IPS DF 6.9 (cell line): ENCODE data around the gene TCF25.
"Not testable (repeated sequence)": the region's sequence is repeated elsewhere in the genome, so short reads cannot be mapped to it uniquely, and the experiment has no call there.

Experiments
- DNase-seq: peaks from one replicate; pipeline ENCODE4 v3.0.0-alpha.2; 2013; ENCODE audit warnings: low read depth, low spot score
- H3K27ac ChIP-seq: one replicate; pipeline ENCODE4 v1.5.1; 2013; ENCODE audit warnings: low read length, control low read depth
- H3K27me3 ChIP-seq: 2 replicates; pipeline ENCODE4 v1.6.1; 2013; ENCODE audit warnings: mild to moderate bottlenecking, low read length; ENCODE audit not compliant: control insufficient read depth, insufficient read depth
- H3K36me3 ChIP-seq: 2 replicates; pipeline ENCODE4 v1.6.1; 2013; ENCODE audit warnings: low read length; ENCODE audit not compliant: control insufficient read depth, insufficient read depth
- H3K4me1 ChIP-seq: 2 replicates; pipeline ENCODE4 v1.6.1; 2013; ENCODE audit warnings: low read length; ENCODE audit not compliant: control insufficient read depth, insufficient read depth
- H3K4me3 ChIP-seq: 2 replicates; pipeline ENCODE4 v1.5.1; 2013; ENCODE audit warnings: mild to moderate bottlenecking, low read length
- H3K9me3 ChIP-seq: 2 replicates; pipeline ENCODE4 v1.6.1; 2013; ENCODE audit warnings: low read length, inconsistent platforms; ENCODE audit not compliant: control insufficient read depth, insufficient read depth
- WGBS: extraction: QIAGEN DNeasy Blood & Tissue Kit; methylation state at CpG from one replicate; pipeline ENCODE4 v1.1.7; 2013; ENCODE audit warnings: mixed read lengths, missing lambda C conversion rate; ENCODE audit not compliant: insufficient read length, insufficient coverage; 5-methylcytosine and 5-hydroxymethylcytosine counted together

Gene TCF25, protein sequence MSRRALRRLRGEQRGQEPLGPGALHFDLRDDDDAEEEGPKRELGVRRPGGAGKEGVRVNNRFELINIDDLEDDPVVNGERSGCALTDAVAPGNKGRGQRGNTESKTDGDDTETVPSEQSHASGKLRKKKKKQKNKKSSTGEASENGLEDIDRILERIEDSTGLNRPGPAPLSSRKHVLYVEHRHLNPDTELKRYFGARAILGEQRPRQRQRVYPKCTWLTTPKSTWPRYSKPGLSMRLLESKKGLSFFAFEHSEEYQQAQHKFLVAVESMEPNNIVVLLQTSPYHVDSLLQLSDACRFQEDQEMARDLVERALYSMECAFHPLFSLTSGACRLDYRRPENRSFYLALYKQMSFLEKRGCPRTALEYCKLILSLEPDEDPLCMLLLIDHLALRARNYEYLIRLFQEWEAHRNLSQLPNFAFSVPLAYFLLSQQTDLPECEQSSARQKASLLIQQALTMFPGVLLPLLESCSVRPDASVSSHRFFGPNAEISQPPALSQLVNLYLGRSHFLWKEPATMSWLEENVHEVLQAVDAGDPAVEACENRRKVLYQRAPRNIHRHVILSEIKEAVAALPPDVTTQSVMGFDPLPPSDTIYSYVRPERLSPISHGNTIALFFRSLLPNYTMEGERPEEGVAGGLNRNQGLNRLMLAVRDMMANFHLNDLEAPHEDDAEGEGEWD

DNA sequence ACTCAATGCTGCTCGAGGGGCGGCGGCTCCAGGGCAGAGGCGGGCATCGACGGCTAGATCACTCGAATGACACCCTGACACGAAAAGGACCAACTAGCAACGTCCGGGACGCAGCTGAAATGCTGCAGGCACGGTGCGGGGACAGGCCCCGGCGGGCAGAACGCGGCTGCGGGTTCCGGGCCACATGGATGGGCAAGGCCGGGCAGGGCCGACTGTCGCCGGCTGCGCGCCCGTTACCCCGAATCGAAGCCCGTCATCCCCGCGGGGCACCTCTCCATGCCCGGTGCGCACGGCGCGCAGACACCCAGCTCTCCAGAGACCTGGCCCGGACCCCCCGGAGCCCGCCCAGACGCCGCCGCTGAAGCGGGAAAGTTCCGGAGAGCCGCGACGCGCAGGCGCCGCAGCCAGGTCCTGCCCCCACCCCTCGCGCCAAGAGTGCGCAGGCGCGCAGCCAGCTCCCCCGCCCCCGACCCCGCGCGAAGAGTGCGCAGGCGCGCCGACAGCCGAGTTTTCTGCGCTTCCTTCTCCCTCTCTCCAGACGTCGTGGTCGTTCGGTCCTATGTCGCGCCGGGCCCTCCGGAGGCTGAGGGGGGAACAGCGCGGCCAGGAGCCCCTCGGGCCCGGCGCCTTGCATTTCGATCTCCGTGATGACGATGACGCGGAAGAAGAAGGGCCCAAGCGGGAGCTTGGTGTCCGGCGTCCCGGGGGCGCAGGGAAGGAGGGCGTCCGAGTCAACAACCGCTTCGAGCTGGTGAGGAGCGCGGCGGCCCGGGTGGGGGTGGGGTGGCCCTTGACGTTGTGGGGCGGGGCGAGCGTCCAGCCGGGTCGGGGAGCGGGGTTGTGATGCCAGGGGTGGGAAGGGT is at the start of gene TCF25:
TCF25 (plus strand) TSS at position 484 of the 863 bp plus-strand sequence; CDS start at position 560, 76 bp downstream.
- H3K4me3 ChIP-seq = peak within 1 kb of the TSS; percentile 67
- no peaks in the 10 kb centered on the region for H3K27me3 ChIP-seq
- no peak within 1 kb of the TSS for H3K27ac ChIP-seq
- DNase-seq = peak; percentile 50
- H3K36me3 ChIP-seq = no peaks in the 10 kb centered on the region
- no peaks in the 10 kb centered on the region for H3K4me1 ChIP-seq
- no CpG with 5 or more reads among the region's 104 CpGs for WGBS
- no peaks in the 10 kb centered on the region for H3K9me3 ChIP-seq

DNA sequence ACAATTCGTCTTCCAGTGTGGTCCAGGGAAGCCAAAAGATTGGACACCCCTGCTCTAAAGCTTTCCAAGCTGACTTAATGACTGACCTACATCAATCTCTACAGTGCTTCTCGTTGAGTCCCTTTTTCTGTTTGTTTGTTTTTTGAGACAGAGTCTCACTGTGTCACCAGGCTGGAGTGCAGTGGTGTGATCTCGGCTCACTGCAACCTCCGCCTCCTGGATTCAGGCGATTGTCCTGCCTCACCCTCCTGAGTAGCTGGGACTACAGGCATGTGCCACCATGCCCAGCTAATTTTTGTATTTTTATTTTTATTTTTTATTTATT is 49.6 kb upstream of the TCF25 start:
- H3K27me3 ChIP-seq, H3K27ac ChIP-seq, DNase-seq, H3K9me3 ChIP-seq, H3K4me1 ChIP-seq, H3K36me3 ChIP-seq, H3K4me3 ChIP-seq: not testable (repeated sequence)
- WGBS = no CpG with 5 or more reads among the region's 5 CpGs

DNA sequence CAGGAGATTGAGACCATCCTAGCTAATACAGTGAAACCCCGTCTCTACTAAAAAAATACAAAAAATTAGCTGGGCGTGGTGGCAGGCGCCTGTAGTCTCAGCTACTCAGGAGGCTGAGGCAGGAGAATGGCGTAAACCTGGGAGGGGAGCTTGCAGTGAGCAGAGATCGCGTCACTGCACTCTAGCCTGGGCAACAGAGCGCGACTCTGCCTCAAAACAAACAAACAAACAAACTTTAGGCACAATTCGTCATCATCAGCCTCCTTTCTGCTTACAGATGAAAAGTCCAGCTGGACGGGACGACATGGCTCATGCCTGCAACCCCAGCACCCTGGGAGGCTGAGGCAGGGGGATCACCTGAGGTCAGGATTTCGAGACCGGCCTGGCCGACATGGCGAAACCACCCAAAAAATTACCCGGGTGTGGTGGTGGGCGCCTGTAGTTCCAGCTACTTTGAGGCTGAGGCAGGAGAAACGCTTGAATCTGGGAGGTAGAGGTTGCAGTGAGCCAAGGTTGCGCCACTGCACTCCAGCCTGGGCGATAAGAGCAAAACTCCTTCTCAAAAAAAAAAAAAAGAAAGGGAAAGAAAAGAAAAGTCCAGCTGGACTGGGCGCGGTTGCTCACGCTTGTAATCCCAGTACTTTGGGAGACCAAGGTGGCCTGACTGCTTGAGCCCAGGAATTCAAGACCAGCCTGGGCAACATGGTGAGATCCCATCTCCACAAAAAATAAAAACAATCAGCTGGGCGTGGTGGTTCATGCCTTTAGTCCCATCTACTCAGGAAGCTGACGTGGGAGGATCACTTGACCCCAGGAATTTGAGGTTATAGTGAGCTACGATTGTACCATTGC is 46.6 kb upstream of the TCF25 start:
- DNase-seq = no peak
- Histone ChIP-seq H3K9me3 (no peaks in the 10 kb centered on the region), H3K27me3 (no peaks in the 10 kb centered on the region), H3K4me3 (no peak overlapping the region), H3K4me1 (no peaks in the 10 kb centered on the region), H3K36me3 (no peaks in the 10 kb centered on the region), H3K27ac (no peak overlapping the region)
- no CpG with 5 or more reads among the region's 26 CpGs for WGBS

DNA sequence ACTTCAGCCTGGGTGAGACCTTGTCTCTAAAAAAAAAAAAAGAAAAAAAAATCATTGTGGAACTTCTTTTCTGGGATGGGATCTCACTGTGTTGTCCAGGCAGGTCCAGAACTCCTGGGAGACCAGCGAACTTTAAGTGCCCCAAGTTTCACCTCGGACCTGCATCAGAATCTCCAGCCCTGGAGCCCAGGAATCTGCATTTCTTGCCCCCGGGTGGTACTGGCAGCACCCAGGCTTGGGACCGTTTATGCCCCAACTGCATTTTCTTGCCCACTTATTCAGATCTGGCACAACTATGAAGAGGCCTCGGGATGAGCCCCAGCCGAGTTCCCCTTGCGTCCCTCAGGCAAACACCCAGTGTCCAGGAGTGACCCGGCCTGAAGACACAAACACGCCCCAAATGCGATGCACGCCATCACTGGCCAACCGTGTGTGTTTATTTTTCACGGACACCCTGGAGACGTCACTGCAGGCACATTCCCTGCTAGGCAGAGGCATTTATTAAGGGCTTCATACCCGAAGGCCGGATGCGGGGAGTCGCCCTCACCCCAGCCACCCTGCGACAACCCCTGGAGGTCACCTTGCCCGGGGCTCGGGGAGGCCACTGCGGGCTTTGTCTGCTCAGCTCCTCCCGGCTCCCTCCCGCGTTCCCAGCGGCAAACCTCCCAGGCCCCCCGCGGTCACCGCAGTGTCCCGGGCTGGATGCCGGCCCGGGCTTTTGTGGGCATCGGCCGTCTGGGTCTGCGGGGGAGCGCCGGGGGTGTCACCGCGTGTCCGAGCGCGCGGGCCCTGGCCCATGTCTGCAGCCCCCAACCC is 45.8 kb upstream of the TCF25 start:
- H3K36me3 ChIP-seq = no peaks in the 10 kb centered on the region
- no peak overlapping the region for H3K27ac ChIP-seq
- H3K4me3 ChIP-seq = peak overlapping the region; percentile 45; the same call in 1 of the 2 replicates
- no peaks in the 10 kb centered on the region for H3K27me3 ChIP-seq
- WGBS = no CpG with 5 or more reads among the region's 43 CpGs
- H3K9me3 ChIP-seq = no peaks in the 10 kb centered on the region
- no peaks in the 10 kb centered on the region for H3K4me1 ChIP-seq
- DNase-seq = no peak

DNA sequence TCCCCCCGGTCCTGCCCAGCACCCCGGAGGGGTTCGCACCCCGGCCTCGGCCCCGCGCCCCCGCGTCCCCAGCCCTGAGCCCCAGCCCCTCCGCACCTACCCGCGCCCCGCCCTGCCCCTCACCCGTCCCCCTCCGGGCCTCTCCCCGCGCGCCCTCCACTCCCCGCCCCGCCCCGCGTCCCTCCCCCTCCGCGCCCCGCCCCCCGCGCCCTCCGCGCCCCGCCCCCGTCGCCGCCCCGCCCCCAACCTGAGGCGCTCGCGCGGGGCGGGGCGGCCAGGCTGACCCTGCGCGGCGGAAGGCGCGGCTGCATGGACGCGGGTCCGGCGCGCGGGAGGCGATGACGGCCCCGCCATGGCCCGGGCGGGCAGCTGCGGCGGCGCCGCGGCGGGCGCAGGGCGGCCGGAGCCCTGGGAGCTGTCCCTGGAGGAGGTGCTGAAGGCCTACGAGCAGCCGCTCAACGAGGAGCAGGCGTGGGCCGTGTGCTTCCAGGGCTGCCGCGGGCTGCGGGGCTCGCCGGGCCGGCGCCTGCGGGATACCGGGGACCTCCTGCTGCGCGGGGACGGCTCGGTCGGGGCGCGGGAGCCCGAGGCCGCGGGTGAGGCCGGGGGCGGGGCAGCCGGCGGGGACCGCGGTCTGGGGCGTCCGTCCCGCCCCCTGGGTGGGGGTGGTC is 45.1 kb upstream of the TCF25 start, which contains the start of gene SPIRE2:
SPIRE2 (plus strand) TSS at position 277 of the 671 bp plus-strand sequence; CDS start at position 353, 76 bp downstream.
- Histone ChIP-seq H3K9me3 (no peaks in the 10 kb centered on the region), H3K27me3 (no peaks in the 10 kb centered on the region), H3K4me1 (no peaks in the 10 kb centered on the region), H3K4me3 (peak within 1 kb of the TSS; percentile 52), H3K36me3 (peaks cover under 1% of the 10 kb centered on the region; the same call in 1 of the 2 replicates), H3K27ac (no peak within 1 kb of the TSS)
- no CpG with 5 or more reads among the region's 98 CpGs for WGBS
- DNase-seq = no peak

DNA sequence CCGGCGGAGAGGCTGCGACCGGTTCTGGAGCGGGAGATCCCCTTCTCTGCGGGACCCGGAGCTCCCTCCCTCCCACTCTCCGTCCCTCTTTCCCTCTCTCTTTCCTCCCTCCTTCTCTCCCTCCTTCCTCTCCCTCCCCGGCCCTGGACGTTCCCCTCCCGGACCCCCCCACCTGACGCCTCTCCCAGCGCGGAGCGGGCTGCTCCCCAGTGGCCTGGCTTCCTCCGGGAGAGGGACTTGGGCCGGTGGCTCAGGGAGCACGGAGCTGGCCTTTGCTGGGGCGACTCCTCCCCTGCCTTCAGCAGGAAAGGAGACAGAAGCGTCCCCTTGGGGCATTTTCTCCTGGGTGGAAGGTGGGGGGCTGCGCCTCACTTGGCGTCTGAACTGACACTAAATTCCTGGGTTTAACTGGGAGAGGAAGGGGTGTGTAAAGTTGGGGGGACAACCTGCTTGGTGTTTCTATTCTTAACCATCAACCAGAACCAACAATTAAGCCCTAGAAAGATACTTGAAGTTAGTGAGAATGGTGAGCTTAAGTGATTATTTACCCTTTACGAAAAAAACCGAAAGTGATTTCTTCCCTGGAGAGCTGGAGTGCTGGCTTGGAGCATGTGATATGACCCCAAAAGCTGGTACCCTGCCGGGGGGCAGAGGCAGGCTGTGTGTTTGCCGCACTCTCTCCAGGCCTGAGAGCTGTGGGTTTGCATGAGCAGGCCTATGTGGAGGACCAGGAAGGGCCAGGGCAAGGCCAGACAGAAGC is 44.3 kb upstream of the TCF25 start:
- peak overlapping the region; percentile 52 for H3K4me3 ChIP-seq
- no CpG with 5 or more reads among the region's 26 CpGs for WGBS
- no peaks in the 10 kb centered on the region for H3K4me1 ChIP-seq
- peaks cover 3% of the 10 kb centered on the region; the same call in 1 of the 2 replicates for H3K36me3 ChIP-seq
- no peak for DNase-seq
- H3K9me3 ChIP-seq = no peaks in the 10 kb centered on the region
- H3K27ac ChIP-seq = no peak overlapping the region
- no peaks in the 10 kb centered on the region for H3K27me3 ChIP-seq

DNA sequence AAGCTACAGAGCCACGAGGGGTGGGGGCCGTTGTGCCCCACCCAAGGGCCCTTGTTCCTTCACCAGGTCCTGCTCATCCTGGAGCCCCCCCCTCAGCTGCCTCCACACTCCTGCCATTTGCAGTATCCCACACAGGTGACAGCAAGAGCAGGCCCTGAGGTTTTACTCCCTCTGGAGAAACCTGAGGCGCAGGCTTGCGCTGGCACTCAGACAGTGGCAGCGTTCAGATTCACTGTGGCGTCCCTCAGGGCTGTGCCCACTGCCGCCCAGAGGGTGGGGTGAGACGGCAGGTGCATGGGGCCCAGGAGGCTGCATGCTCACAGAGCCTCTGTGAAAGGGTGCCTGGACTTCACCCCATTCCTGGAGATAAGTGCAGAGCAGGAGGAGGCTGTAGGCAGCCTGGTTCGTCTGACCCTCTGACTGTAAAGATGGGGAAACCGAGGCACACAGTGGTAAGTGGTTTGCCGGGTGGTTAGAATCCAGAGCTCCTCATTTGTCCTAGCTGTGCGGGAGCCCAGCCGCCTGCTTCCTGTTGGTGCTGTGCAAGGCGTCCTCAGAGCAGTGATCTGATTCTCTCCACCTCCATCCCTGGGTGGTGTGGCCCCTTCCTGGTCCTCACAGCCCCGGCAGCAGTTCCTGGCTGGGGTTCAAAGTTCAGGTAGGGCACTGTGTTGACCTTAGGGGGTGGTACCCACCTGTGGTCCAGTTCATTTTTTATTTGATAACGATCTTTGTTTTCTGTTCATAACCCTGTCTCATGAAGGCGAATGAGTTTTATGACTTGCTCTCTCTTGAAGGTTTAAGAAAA is 43.6 kb upstream of the TCF25 start:
- DNase-seq = no peak
- Histone ChIP-seq H3K4me1 (no peaks in the 10 kb centered on the region), H3K27me3 (no peaks in the 10 kb centered on the region), H3K4me3 (no peak overlapping the region), H3K27ac (no peak overlapping the region), H3K36me3 (peaks cover 3% of the 10 kb centered on the region; the same call in 1 of the 2 replicates), H3K9me3 (no peaks in the 10 kb centered on the region)
- WGBS = no CpG with 5 or more reads among the region's 17 CpGs

DNA sequence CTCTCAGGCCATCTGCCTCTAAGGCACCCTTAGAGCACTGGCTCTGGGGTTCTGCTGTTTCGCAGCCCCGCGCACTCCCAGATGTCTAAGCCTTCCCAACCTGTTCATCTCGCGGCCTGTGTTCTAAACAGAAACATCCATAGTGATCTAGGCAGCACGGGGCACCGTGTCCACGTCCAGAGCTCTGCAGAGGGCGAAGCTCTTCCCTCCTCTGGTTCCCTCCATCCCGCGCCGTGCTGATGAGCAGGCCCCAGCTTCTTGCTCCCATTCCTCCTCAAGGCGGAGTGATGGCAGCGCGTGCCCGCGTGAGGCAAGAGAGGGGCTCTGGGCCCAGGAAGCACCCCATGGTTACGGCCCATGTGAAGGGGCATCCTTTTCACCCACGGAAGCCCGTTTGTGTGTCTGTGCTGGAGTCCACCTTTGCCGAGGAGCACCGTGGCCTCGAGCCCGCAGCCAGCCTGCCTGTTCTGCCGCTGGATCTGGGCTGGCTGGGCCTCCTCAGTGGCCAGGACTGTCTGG is 41.5 kb upstream of the TCF25 start:
- WGBS = no CpG with 5 or more reads among the region's 25 CpGs
- H3K36me3 ChIP-seq = peaks cover 3% of the 10 kb centered on the region; the same call in 1 of the 2 replicates
- no peak overlapping the region for H3K4me3 ChIP-seq
- no peak overlapping the region for H3K27ac ChIP-seq
- H3K4me1 ChIP-seq = no peaks in the 10 kb centered on the region
- H3K9me3 ChIP-seq = no peaks in the 10 kb centered on the region
- no peaks in the 10 kb centered on the region for H3K27me3 ChIP-seq
- DNase-seq = no peak
